Suppressor macrophage (primary cell): ENCODE measurements around the gene EFCAB12.

Experiments
- DNase-seq, 4 experiments: peaks; one replicate each; pipeline ENCODE4 v3.0.0-alpha.2; 2020 to 2022
- total RNA-seq, 17 experiments: gene quantifications; one replicate each; lab custom pipeline; 2026; ENCODE audit warnings: mixed read lengths in 6 of 17, inconsistent platforms in 3 of 17; lab: John Stamatoyannopoulos, UW

Gene EFCAB12
- 0 to 2.1 (median 0.13) reads per million in 17 experiments for total RNA-seq

DNA sequence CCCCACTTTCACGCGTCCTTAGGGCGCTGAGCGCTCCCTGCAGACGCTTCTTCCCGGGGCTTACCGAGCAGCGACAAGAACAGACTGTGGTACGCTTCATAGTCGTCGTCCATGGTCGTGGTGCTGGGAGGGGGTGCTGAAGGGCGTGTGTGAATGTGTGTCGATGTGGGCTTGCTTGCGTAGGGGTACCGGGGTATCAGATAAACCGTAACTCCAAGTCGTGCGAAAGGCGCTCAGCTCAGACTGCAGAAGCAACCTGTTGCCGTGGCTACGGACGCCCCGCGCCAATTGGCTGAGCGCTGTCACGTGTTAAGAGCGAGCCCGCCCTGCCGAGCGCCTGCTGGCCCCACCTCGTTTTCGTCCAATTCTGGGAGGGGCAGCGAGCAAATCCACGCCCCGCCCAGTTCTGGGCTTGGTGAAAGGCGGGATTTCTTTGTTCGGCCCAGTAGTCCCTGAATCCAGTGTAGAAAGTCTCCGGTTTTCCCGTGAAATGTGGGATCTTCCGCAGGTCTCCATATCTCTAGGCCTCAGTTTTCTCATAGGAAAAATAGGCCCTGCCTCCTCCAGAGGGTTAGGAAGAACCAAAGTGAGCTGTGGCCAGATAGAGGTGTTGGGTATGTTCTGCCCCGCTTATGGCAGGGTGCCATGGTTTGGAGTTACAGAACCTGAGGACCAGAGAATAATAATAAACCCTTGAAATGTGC lies at the start of gene EFCAB12:
Gene EFCAB12, minus strand, starts transcription at position 261 of the 704 bp plus-strand sequence. Its CDS starts 148 bp downstream, at position 113.
- DNase-seq: peak; percentile 90 to 95 (median 93)

DNA sequence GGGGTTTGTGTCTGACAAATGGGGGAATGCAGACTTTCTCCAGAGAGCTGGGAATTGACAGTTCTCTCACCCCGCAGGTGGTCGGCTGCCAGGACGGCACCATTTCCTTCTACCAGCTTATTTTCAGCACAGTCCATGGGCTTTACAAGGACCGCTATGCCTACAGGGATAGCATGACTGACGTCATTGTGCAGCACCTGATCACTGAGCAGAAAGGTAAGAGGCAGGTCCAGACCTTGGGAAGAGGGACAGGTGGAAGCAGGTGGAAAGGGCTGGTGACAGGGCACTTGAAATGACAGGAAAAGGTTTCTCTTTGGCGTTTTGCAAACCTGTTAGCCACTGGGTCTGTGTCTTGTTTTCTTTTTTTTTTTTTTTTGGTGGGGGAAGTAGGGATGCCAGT lies 48.1 kb upstream of the EFCAB12 start:
- no peak for DNase-seq

DNA sequence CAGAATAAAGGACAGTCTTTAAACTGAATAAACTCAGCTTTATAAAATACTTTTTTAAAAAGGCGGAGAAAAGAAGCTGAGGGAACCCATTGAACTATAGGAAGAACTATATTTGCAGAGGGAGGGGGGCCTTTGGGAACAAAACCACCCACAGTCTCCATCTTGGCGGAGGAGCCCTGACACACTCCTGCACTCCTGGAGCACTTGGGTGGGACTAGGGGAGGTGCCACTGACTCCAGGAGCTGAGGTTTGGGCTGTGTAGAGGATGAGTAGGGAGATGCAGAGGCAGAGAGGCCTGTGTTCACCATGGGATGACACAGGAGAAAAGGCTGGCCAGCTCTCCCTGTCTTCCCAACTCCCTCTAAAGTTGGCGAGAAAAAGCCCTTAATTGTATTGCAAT lies 47.4 kb upstream of the EFCAB12 start:
- no peak for DNase-seq

DNA sequence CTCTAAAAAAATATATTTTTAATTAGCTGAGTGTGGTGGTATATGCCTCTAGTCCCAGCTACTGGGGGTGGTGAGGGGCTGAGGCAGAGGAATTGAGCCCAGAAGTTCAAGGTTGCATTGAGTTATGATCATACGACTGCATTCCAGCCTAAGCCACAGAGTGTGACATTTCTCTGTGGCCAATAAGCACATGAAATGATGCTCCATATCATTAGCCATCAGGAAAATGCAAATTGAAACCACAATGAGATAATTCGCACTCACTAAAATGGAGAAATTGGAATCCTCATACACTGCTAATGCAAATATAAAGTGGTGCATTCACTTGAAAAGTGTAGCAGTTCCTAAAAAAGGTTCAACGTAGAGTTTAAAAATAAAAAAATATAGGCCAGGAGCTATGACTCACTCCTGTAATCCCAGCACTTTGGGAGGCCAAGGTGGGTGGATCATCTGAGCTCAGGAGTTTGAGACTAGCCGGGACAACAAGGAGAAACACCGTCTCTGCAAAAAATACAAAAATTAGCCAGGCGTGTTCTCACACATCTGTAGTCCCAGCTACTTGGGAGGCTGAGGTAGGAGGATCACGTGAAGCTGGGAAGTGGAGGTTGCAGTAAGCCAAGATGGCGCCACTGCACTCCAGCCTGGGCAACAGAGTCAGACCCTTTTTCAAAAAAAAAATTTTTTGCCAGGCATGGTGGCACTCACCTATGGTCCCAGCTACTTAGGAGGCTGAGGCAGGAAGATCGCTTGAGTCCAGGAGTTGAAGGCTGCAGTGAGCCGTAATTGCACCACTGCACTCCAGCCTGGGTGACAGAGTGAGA lies 46.8 kb upstream of the EFCAB12 start:
- DNase-seq: no peak

DNA sequence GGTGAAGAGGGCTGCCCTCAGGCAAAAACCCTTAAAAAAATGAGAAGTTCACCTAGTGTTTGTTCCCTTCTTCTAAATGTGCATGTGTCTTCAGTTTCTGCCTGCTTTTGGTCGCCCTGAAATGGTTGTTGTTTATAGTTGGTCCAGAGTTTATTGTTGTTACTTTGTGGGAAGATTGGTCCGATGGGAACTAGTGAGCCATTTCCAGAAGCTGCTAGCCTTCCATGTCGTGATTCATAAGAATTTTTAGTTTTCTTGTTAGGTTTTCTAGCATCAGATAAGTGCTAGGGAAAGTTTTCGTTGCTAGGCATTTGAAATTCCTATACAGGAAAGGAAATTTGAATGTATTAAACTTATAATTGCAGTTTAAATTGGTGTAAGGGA lies 45.3 kb upstream of the EFCAB12 start:
- no peak for DNase-seq

- peak in 1 of 4 experiments; percentile 12 for DNase-seq
These were observed 44.8 kb upstream of the EFCAB12 start for GRCh38 chr3:129473067-129473768.

GRCh38 chr3:129470861-129471260 lies 42.4 kb upstream of the EFCAB12 start:
- DNase-seq: no peak

- DNase-seq: no peak
These were observed 40.6 kb upstream of the EFCAB12 start for GRCh38 chr3:129469026-129469425.

- DNase-seq: no peak
These were observed 39.5 kb upstream of the EFCAB12 start for GRCh38 chr3:129467932-129468331.

DNA sequence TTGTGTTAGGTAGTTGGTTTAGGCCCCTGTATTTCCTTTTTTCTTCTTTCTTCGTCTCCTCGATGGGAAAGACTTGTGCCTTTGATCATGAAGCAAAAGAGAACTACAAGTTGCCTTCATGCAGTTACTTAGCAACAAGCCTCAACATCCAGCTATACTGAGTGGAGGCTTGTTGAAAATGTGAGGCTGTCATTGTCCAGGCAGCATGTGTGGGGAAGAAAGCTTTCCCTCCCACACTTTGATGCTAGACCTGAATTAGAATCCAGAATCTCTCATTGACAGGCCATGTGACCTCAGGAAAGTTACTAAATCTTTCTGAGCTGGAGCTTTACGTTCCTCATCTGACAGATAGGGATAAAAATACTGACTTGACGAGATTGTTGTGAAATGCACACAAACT lies 35.3 kb upstream of the EFCAB12 start:
- peak in 3 of 4 experiments; percentile 17 to 58 (median 39) for DNase-seq

- no peak for DNase-seq
These were observed 34.7 kb upstream of the EFCAB12 start for GRCh38 chr3:129463094-129463493.

DNA sequence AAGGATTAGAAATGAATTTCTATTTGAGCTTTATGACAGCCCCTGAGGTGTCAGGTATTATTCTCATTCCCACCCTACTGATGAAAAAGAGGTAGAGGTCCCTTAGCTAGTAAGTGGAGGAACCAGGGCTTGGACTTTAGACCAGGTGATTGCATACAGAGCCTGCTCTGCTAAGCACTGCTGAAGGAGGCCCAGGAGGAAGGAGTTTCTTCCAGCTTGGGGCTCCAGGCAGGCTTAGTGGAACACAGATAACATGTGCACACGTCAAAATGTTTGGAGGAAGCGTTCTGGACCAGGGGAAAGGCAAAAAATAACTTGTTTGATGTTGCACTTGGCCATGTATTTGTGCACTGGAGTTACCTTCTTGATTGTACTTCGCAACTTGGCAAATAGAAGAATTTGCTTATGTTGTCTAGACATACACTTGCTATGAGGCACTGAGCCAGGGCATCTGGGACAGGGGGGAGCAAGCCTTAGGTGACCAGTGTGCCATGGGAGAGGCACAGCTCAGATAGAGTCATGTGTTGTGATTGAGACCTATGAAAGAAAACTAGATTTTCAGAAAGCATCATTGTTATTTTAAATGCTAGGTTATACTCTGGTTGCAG lies 34.0 kb upstream of the EFCAB12 start:
- DNase-seq: no peak

DNA sequence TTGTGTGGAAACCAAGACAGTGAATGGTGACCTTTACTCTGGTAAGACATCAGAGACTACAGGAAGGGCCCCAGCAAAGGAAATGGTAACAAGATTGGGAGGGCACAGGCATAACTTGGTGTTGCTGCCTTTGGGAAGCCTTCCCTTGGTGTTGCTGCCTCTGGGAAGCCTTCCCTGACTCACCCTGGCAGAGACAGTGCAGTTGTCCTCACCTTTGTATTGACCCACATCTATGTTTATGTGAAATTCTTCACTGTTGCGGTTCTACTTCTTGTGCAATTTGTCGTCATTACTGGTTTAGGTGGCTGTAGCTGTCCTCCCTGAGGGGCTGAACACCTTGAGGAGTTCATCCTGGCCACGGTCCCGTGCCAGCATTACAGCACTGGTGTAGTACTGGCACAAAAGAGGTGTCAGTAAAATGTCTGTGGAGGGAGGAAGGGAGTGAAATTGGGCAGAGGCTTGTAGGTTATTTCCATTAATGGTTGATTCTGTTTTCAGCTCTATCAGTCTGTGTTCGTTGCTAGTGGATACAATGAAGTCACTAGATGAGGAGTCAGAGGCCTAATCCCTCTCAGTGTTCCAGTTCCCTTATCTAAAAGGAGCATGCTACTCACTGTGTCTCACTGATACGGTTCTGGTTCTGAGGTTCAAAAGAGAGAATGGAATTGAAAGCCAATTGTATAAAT lies 33.2 kb upstream of the EFCAB12 start:
- peak in 1 of 4 experiments; percentile 37 for DNase-seq

DNA sequence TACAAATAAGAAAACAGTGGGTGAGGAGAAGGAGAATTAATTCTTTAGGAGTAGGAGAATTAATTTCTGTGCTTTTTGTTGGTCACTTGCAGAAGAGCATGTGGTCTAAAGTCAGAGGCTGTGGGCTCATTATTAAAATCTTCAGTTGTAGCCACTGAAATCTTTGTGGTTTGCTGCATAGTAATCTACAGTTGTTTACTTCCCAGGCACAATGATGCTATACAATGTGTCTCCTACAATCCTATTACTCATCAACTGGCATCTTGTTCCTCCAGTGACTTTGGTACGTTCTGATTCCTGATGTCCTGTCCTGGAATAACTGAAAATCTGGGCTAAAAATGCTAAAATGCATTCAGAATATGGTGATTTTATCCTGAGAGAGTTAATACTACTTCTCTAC lies 32.6 kb upstream of the EFCAB12 start:
- peak in 1 of 4 experiments; percentile 38 for DNase-seq

- no peak for DNase-seq
These were observed 32.1 kb upstream of the EFCAB12 start for GRCh38 chr3:129460572-129460971.

GRCh38 chr3:129460155-129460554 lies 31.7 kb upstream of the EFCAB12 start:
- no peak for DNase-seq

DNA sequence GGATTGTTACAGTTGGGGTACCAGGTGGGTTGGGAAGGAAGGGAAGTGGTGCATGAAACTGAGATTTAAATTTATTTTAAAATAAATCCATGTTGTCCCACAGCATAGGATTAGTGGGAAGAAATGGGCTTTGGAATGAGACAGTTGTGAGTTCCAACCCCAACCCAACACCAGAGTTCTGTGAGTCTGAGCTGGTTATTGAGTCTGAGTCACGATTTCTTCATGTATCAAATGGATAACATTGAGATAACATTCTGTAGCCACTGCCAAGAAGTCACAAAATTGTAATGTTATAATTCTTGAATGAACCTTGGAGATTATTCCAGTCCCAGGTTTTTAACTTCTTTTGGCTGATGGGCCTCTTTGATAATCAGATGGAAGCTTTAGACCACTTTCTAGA lies 25.3 kb upstream of the EFCAB12 start:
- no peak for DNase-seq

GRCh38 chr3:129449279-129450115 lies 21.1 kb upstream of the EFCAB12 start:
- no peak for DNase-seq

DNA sequence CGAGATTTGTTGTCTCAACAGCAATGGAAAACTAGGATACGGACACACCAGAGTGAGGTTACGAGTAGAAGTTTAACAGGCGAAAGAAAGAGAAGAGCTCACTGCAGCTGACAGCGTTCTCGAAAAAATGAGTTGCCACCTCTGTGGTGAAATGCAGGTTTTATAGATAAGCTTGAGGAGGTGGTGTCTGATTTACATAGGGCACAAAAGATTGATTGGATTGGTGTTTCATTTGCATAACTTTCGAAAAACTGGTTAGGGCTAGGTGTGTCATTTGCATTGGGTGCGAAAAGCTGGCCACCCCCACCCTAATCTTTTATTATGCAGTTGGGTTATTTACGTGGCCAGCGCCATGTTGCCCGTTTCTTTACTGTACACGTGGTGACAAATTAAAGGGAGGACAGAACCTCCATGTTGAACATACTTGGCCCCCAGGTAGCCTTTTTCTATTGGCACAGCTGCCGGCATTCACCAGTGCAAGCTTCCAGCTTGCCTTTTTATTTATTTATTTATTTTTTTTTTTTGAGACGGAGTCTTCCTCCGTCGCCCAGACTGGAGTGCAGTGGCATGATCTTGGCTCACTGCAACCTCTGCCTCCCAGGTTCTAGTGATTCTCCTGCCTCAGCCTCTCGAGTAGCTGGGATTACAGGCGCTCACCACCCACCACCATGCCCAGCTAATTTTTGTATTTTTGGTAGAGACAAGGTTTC lies 19.9 kb upstream of the EFCAB12 start:
- no peak for DNase-seq

- no peak for DNase-seq
These were observed 18.5 kb upstream of the EFCAB12 start for GRCh38 chr3:129446926-129447325.

- no peak for DNase-seq
These were observed 17.0 kb upstream of the EFCAB12 start for GRCh38 chr3:129445471-129445870.
